Esophagus muscularis mucosa (tissue), 3 donors: Measurements from ENCODE around the gene OFD1.

Experiments
- POLR2A ChIP-seq: fragments of 450-650 bp; IDR thresholded peaks from one replicate; pipeline ENCODE4 v1.6.1; 2017; ENCODE audit warnings: antibody characterized with exemption, moderate library complexity, mild to moderate bottlenecking, low read depth
- POLR2AphosphoS5 ChIP-seq, 2 donors: sonication (generic); formaldehyde crosslinking; IDR thresholded peaks; one replicate each; pipeline ENCODE4 v1.6.1; 2017; ENCODE audit warnings: antibody characterized with exemption in 2 of 2
- TF ChIP-seq, protein P1 (sequence below), 3 experiments: fragments of 200-600 bp in 2 of 3; fragments of 450-650 bp in 1 of 3; sonication (generic) in 2 of 3; IDR thresholded peaks; one replicate each; pipeline ENCODE4 v1.5.1; 2017 to 2019; ENCODE audit warnings: antibody characterized with exemption in 3 of 3, mild to moderate bottlenecking in 2 of 3, moderate library complexity in 1 of 3

DNA sequence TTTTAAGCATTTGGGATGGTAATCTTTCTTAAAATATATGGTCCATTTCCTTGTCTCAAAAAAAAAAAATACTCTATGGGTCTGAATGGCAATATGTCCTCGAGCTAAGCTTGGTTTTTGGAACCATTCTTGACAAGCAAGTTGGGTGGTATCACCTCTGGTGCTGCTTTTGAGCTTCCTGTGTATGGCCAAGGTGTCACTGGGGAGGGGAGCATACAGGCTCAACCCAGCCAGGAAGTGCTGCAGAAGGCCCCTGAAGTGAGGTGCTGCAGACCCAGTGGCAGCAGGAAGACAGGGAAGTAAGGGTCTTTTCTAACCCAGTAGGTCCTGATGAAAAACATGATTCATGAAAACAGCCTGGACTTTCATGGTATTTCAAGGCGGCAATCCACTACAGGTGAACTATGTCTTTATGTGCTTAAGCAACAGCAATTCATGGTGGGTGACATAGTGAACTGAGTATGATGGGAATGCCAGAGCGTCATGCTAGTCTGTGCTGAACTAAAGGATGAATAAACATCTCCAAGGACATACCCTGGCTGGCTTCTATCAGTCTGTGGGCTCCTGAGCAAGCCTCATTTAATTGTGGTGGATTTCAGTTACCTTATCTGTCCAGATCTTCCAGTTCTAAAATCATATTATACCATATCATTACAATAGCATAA, 15.2 kb upstream of the OFD1 start:
- TF ChIP-seq, protein P1, sequence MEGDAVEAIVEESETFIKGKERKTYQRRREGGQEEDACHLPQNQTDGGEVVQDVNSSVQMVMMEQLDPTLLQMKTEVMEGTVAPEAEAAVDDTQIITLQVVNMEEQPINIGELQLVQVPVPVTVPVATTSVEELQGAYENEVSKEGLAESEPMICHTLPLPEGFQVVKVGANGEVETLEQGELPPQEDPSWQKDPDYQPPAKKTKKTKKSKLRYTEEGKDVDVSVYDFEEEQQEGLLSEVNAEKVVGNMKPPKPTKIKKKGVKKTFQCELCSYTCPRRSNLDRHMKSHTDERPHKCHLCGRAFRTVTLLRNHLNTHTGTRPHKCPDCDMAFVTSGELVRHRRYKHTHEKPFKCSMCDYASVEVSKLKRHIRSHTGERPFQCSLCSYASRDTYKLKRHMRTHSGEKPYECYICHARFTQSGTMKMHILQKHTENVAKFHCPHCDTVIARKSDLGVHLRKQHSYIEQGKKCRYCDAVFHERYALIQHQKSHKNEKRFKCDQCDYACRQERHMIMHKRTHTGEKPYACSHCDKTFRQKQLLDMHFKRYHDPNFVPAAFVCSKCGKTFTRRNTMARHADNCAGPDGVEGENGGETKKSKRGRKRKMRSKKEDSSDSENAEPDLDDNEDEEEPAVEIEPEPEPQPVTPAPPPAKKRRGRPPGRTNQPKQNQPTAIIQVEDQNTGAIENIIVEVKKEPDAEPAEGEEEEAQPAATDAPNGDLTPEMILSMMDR (IDR thresholded peaks at IDR 0.05) = no peak
- peak in 1 of 2 donors; percentile 34 for TF ChIP-seq POLR2AphosphoS5 (IDR thresholded peaks at IDR 0.05)
- no peak for TF ChIP-seq POLR2A
